Kidney epithelial cell (primary cell): ENCODE results near the gene CIAPIN1. TPM values are rescaled to one million over a fixed set of nuclear protein-coding genes. Genes with fewer than 3 reads are reported as not detected.

ENCODE experiments used
- DNase-seq: peaks from one replicate; pipeline ENCODE4 v3.0.0-alpha.2; 2010; ENCODE audit warnings: low read depth
- H3K27me3 ChIP-seq: 2 replicates; pipeline ENCODE4 v1.6.0; 2011; ENCODE audit warnings: low read length; ENCODE audit not compliant: control insufficient read depth, insufficient read depth
- H3K36me3 ChIP-seq: 2 replicates; pipeline ENCODE4 v1.5.1; 2011; ENCODE audit warnings: low read length; ENCODE audit not compliant: control insufficient read depth, insufficient read depth
- H3K4me3 ChIP-seq: 2 replicates; pipeline ENCODE4 v1.5.1; 2011; ENCODE audit warnings: low read depth, mild to moderate bottlenecking, control low read depth, low read length
- total RNA-seq: library from RNA; depleted of rRNA; stranded (reverse); fragments of >200 nt; gene quantifications from 2 replicates; pipeline ENCODE4 v1.2.3, GENCODE V29; 2015
- TF ChIP-seq, protein P1 (sequence below): IDR thresholded peaks from 2 replicates; pipeline ENCODE4 v1.5.1; 2011; ENCODE audit warnings: mild to moderate bottlenecking, moderate library complexity, low read length, control low read depth, inconsistent platforms; ENCODE audit not compliant: insufficient read depth, poor library complexity, severe bottlenecking

The CIAPIN1 gene
- total RNA-seq, 1 donor from 2014 or later = 80.3 TPM

DNA sequence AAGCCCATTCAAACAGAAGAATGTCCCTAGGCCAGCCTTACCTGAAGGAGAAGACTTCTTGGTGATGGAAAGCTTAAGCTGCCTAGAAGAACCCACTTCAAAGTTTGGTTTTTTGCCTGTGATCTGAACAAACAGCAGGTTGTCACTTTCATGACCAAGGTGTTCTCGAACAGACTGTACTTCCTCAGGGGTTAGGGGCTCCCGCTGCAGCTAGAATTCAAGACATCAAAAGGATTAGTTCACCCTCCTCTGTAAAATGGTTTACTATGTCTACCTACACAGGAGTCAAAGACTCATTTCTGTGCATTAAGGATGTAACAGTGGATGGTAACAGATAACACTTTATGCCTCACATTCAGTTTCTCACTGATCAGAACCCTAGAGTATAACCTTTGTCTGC is 13.2 kb downstream of the CIAPIN1 start:
- peaks cover 2% of the 10 kb centered on the region for H3K36me3 ChIP-seq

DNA sequence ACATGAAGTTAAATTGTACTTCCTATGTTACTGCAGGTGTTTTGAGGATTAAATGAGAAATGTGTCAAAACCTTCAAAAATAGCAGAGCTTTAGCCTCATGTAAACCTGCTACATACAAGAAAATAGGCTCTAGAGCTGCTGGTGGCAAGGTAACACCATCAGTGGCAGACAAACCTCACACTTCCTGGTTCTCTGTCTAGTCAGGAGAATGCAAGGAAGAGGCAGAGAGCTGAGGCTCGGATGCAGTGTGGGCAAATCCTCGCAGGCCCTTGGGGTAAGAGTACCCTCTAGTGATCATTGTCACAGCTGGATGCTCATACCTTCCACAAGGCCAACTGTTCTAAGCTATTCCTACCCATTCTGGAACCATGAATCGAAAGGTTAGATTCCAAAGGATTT is 14.2 kb downstream of the CIAPIN1 start:
- TF ChIP-seq, protein P1, sequence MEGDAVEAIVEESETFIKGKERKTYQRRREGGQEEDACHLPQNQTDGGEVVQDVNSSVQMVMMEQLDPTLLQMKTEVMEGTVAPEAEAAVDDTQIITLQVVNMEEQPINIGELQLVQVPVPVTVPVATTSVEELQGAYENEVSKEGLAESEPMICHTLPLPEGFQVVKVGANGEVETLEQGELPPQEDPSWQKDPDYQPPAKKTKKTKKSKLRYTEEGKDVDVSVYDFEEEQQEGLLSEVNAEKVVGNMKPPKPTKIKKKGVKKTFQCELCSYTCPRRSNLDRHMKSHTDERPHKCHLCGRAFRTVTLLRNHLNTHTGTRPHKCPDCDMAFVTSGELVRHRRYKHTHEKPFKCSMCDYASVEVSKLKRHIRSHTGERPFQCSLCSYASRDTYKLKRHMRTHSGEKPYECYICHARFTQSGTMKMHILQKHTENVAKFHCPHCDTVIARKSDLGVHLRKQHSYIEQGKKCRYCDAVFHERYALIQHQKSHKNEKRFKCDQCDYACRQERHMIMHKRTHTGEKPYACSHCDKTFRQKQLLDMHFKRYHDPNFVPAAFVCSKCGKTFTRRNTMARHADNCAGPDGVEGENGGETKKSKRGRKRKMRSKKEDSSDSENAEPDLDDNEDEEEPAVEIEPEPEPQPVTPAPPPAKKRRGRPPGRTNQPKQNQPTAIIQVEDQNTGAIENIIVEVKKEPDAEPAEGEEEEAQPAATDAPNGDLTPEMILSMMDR = no peak
- DNase-seq = no peak
- Histone ChIP-seq H3K4me3 (no peak overlapping the region), H3K36me3 (peaks cover 2% of the 10 kb centered on the region), H3K27me3 (no peaks in the 10 kb centered on the region)

More for the DNA sequence above, 13.2 kb downstream of the CIAPIN1 start:
- TF ChIP-seq, protein P1 = no peak
- no peak overlapping the region for H3K4me3 ChIP-seq
- H3K27me3 ChIP-seq = no peaks in the 10 kb centered on the region
- no peak for DNase-seq

DNA sequence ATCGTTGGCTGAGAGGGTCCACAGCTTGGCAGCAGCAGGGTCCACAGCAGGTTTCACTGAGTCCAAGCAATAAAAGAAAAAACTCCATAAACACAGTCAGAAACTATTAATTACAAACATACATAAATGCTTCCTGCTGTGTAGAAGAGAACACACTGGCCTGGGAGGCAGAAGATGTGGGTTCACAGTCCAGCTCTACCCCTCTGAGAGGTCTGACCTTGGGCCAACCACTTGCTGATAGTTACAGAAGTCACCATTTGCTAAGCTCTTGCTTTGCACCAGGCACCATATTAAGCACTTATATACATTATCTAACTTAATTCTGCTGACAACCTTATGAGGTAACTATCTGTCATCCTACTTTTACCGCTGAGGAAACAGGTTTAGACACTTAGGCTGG is 14.7 kb downstream of the CIAPIN1 start:
- H3K36me3 ChIP-seq = peaks cover 2% of the 10 kb centered on the region
- H3K27me3 ChIP-seq = no peaks in the 10 kb centered on the region
- no peak overlapping the region for H3K4me3 ChIP-seq
- DNase-seq = no peak
- TF ChIP-seq, protein P1 = no peak

DNA sequence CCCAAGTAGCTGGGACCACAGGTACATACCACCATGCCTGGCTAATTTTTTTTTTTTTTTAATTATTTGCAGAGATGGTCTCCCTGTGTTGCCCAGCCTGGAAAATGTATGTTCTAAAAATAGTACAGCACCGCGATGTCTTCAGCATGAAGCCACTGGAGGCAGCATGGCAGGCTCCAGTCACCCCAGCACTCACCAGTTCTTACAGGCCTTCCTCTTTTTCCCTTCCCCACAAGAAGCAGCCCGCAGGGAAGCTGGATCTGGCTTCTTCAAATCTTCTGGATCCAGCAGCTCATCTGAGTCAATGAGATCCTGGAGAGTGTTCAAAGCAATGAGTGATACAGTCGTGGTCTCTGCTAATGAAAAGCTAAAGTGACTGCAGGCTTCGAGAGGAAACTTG is 16.2 kb downstream of the CIAPIN1 start:
- DNase-seq = no peak
- peaks cover 2% of the 10 kb centered on the region for H3K36me3 ChIP-seq

DNA sequence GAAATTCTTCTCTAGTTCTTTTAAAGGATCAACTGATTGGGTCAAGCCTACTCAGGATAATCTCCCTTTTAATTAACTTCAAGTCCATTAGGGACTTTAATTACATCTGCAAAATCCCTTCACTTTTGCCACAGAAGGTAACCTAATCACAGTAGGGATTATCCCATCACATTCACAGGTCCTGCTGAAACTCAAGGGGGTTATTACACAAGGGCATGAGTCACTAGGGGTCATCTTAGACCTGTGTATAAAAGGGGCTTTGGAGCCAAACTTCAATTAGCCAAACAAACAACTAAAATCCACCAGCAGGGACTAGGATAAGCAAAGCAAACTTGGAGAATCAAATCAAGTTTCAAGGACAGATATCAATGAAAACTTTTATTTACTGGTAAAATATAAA is 19.4 kb downstream of the CIAPIN1 start:
- TF ChIP-seq, protein P1 = no peak
- no peak for DNase-seq
- peaks cover 2% of the 10 kb centered on the region for H3K36me3 ChIP-seq
- H3K4me3 ChIP-seq = no peak overlapping the region
- no peaks in the 10 kb centered on the region for H3K27me3 ChIP-seq

More for the DNA sequence above, 16.2 kb downstream of the CIAPIN1 start:
- no peak overlapping the region for H3K4me3 ChIP-seq
- TF ChIP-seq, protein P1 = no peak
- H3K27me3 ChIP-seq = no peaks in the 10 kb centered on the region

DNA sequence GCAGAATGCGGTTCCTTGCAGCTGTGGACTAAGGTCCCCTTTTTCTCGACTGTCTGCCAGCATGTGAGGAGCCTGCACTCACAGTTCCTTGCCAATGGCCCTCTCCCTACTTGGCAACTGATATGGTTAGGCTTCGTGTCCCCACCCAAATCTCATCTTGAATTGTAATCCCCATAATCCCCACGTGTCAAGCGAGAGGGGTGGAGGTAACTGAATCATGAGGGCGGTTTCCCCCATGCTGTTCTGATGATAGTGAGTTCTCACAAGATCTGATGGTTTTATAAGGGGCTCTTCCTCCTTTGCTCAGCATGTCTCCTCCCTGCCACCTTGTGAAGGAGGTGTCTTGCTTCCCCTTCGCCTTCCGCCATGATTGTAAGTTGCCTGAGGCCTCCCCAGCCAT is 19.9 kb downstream of the CIAPIN1 start:
- Histone ChIP-seq H3K36me3 (peaks cover 2% of the 10 kb centered on the region), H3K4me3 (no peak overlapping the region), H3K27me3 (no peaks in the 10 kb centered on the region)
- no peak for DNase-seq
- TF ChIP-seq, protein P1 = no peak
